Ovary (tissue), 3 donors: ENCODE measurements around the gene PIRT.

Experiments used
- CTCF ChIP-seq, 3 donors: fragments of 450-650 bp in 2 of 3; fragments of 200-600 bp in 1 of 3; IDR thresholded peaks; one replicate each; pipeline versions ENCODE4 v1.5.1 to v1.8.0; 2016 to 2022; ENCODE audit warnings: antibody characterized with exemption in 3 of 3, mild to moderate bottlenecking in 1 of 3
- EP300 ChIP-seq: sonication (generic); formaldehyde crosslinking; IDR thresholded peaks from one replicate; pipeline ENCODE4 v1.6.1; 2017; ENCODE audit warnings: antibody characterized with exemption
- POLR2A ChIP-seq: fragments of 450-650 bp; IDR thresholded peaks from one replicate; pipeline ENCODE4 v1.6.1; 2017; ENCODE audit warnings: antibody characterized with exemption, mild to moderate bottlenecking, moderate library complexity
- donor health status: DM: no; HTN: no; CAD: no.

- no peak for TF ChIP-seq CTCF (IDR thresholded peaks at IDR 0.05)
- TF ChIP-seq EP300 = no peak
- no peak for TF ChIP-seq POLR2A
Measured at GRCh38 chr17:10776381-10776780, 61.5 kb downstream of the PIRT start.
